Esophagus squamous epithelium (tissue), 4 donors: ENCODE data around the gene PROS1.

Experiments
- POLR2A ChIP-seq, 4 donors: fragments of 450-650 bp; IDR thresholded peaks; one replicate each; pipeline ENCODE4 v1.6.1; 2017; ENCODE audit warnings: antibody characterized with exemption in 4 of 4, mild to moderate bottlenecking in 4 of 4, moderate library complexity in 3 of 4
- TF ChIP-seq, protein P1 (sequence below), 6 experiments: fragments of 450-650 bp in 4 of 6; fragments of 200-600 bp in 2 of 6; sonication (generic) in 2 of 6; IDR thresholded peaks; one replicate each; pipeline ENCODE4 v1.5.1; 2016 to 2019; ENCODE audit warnings: antibody characterized with exemption in 6 of 6, mild to moderate bottlenecking in 4 of 6, moderate library complexity in 4 of 6

GRCh38 chr3:94001827-94002495, 28.3 kb upstream of the PROS1 start:
- TF ChIP-seq, protein P1, sequence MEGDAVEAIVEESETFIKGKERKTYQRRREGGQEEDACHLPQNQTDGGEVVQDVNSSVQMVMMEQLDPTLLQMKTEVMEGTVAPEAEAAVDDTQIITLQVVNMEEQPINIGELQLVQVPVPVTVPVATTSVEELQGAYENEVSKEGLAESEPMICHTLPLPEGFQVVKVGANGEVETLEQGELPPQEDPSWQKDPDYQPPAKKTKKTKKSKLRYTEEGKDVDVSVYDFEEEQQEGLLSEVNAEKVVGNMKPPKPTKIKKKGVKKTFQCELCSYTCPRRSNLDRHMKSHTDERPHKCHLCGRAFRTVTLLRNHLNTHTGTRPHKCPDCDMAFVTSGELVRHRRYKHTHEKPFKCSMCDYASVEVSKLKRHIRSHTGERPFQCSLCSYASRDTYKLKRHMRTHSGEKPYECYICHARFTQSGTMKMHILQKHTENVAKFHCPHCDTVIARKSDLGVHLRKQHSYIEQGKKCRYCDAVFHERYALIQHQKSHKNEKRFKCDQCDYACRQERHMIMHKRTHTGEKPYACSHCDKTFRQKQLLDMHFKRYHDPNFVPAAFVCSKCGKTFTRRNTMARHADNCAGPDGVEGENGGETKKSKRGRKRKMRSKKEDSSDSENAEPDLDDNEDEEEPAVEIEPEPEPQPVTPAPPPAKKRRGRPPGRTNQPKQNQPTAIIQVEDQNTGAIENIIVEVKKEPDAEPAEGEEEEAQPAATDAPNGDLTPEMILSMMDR (IDR thresholded peaks at IDR 0.05): no peak
- no peak for TF ChIP-seq POLR2A (IDR thresholded peaks at IDR 0.05)
